ENCODE measurements around the gene CSNK2A3. TPM values are rescaled to one million over a fixed set of nuclear protein-coding genes. Genes with fewer than 3 reads are reported as not detected.

CSNK2A3 gene
- total RNA-seq, 1 experiment from 2014 or later = 1.4 TPM

GRCh38 chr11:11383995-11384394, 30.9 kb upstream of the CSNK2A3 start:
- Mint-ChIP-seq H3K27ac (no peak overlapping the region), H3K27me3 (ENCODE audit: low read depth) (no peaks in the 10 kb centered on the region; the same call in 1 of the 2 replicates), H3K36me3 (peaks cover 3% of the 10 kb centered on the region; the same call in 1 of the 2 replicates), H3K4me3 (no peak overlapping the region), H3K4me1 (peaks cover 19% of the 10 kb centered on the region), H3K9me3 (peaks cover 5% of the 10 kb centered on the region)
- TF ChIP-seq KAT7 (CRISPR knock-in tag; IDR thresholded peaks at IDR 0.05; ENCODE audit: borderline replicate concordance) = no peak
- no peak for TF ChIP-seq ARID4B (CRISPR knock-in tag; IDR thresholded peaks at IDR 0.05; ENCODE audit: borderline replicate concordance)
- TF ChIP-seq ERG (CRISPR knock-in tag; IDR thresholded peaks at IDR 0.05) = no peak
- no peak for TF ChIP-seq FOXK1 (CRISPR knock-in tag; IDR thresholded peaks at IDR 0.05)
- TF ChIP-seq, protein P1, sequence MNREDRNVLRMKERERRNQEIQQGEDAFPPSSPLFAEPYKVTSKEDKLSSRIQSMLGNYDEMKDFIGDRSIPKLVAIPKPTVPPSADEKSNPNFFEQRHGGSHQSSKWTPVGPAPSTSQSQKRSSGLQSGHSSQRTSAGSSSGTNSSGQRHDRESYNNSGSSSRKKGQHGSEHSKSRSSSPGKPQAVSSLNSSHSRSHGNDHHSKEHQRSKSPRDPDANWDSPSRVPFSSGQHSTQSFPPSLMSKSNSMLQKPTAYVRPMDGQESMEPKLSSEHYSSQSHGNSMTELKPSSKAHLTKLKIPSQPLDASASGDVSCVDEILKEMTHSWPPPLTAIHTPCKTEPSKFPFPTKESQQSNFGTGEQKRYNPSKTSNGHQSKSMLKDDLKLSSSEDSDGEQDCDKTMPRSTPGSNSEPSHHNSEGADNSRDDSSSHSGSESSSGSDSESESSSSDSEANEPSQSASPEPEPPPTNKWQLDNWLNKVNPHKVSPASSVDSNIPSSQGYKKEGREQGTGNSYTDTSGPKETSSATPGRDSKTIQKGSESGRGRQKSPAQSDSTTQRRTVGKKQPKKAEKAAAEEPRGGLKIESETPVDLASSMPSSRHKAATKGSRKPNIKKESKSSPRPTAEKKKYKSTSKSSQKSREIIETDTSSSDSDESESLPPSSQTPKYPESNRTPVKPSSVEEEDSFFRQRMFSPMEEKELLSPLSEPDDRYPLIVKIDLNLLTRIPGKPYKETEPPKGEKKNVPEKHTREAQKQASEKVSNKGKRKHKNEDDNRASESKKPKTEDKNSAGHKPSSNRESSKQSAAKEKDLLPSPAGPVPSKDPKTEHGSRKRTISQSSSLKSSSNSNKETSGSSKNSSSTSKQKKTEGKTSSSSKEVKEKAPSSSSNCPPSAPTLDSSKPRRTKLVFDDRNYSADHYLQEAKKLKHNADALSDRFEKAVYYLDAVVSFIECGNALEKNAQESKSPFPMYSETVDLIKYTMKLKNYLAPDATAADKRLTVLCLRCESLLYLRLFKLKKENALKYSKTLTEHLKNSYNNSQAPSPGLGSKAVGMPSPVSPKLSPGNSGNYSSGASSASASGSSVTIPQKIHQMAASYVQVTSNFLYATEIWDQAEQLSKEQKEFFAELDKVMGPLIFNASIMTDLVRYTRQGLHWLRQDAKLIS (CRISPR knock-in tag; IDR thresholded peaks at IDR 0.05; ENCODE audit: borderline replicate concordance) = no peak
- no peak for TF ChIP-seq SMAD4 (CRISPR knock-in tag; IDR thresholded peaks at IDR 0.05)
- TF ChIP-seq SP1 (CRISPR knock-in tag; conservative IDR thresholded peaks at IDR 0.05) = no peak
- no peak for TF ChIP-seq E2F1 (CRISPR knock-in tag; IDR thresholded peaks at IDR 0.05)
- no peak for TF ChIP-seq MAX (CRISPR knock-in tag; IDR thresholded peaks at IDR 0.05)
- no peak for TF ChIP-seq ZNF138 (CRISPR knock-in tag; conservative IDR thresholded peaks at IDR 0.05)
- no peak for TF ChIP-seq ZNF219 (CRISPR knock-in tag; IDR thresholded peaks at IDR 0.05; ENCODE audit: borderline replicate concordance)
- TF ChIP-seq SMAD3 (CRISPR knock-in tag; IDR thresholded peaks at IDR 0.05; ENCODE audit: borderline replicate concordance) = no peak
- TF ChIP-seq, protein P2, sequence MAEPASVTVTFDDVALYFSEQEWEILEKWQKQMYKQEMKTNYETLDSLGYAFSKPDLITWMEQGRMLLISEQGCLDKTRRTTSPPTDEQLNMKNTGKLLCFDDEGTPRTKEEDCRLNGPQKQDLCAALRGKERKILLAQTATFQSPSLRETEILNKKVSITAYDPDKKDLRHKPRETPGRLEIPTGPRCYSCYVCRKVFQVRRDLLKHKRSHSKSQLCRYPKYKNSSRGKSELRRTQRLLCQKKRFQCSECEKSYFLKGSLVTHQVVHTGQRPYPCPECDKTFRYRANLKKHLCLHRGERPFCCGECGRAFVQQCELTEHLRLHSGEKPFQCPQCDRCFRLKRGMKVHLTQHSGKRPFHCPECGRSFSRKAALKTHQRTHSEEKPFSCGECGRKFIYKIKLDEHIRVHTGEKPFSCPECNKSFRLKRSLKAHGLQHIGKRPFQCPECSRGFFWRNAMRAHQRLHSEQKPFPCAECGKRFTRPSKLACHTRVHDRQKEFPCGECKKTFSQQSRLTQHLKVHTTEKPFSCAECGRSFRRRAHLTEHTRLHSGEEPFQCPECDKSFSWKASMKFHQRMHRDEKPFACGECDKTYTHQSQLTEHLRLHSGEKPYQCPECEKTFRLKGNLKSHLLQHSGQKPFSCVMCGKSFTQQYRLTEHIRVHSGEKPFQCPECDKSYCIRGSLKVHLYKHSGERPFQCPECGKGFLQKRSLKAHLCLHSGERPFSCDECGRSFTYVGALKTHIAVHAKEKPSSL (CRISPR knock-in tag; conservative IDR thresholded peaks at IDR 0.05) = no peak
- TF ChIP-seq RELA (CRISPR knock-in tag; IDR thresholded peaks at IDR 0.05; ENCODE audit: borderline replicate concordance) = no peak
- no peak for TF ChIP-seq ATF3 (CRISPR knock-in tag; conservative IDR thresholded peaks at IDR 0.05)
- TF ChIP-seq IRF2 (CRISPR knock-in tag; IDR thresholded peaks at IDR 0.05; ENCODE audit: borderline replicate concordance, low read depth) = no peak
- no peak for TF ChIP-seq HMGXB4 (CRISPR knock-in tag; IDR thresholded peaks at IDR 0.05)
- ChIA-PET POLR2A (no interaction called here), CTCF (no interaction called here)
- DNase-seq (ENCODE audit: low spot score) (no peak), ATAC-seq (no peak)
